ENCODE measurements around the gene CELA1.

The CELA1 gene

GRCh38 chr12:51373187-51373586, 26.7 kb upstream of the CELA1 start:
- H3K4me3 ChIP-seq (ENCODE audit: extremely low read depth, insufficient read depth, low read length, poor library complexity, severe bottlenecking): no peak overlapping the region
- peaks cover 6% of the 10 kb centered on the region for H3K36me3 ChIP-seq (ENCODE audit: control insufficient read depth, insufficient read depth, low read length)
- 40 to 100% methylated on average over 1 to 2 of the region's 3 CpGs for WGBS, 2 experiments (ENCODE audit: insufficient coverage in 2 of 2)
- no peak overlapping the region for H3K27ac ChIP-seq (ENCODE audit: low read depth, low read length, severe bottlenecking)
- H3K4me1 ChIP-seq (ENCODE audit: control insufficient read depth, insufficient read depth, low read length, poor library complexity, severe bottlenecking): peaks cover 37% of the 10 kb centered on the region
- H3K9me3 ChIP-seq (ENCODE audit: control insufficient read depth, low read length): no peaks in the 10 kb centered on the region

GRCh38 chr12:51372021-51372420, 25.5 kb upstream of the CELA1 start:
- peaks cover 6% of the 10 kb centered on the region for H3K36me3 ChIP-seq (ENCODE audit: control insufficient read depth, insufficient read depth, low read length)
- H3K9me3 ChIP-seq (ENCODE audit: control insufficient read depth, low read length): no peaks in the 10 kb centered on the region
- peak overlapping the region; percentile 97 for H3K27ac ChIP-seq (ENCODE audit: low read depth, low read length, severe bottlenecking)
- WGBS, 2 experiments (ENCODE audit: insufficient coverage in 2 of 2): 60 to 88% methylated on average over 1 to 2 of the region's 2 CpGs
- peaks cover 37% of the 10 kb centered on the region for H3K4me1 ChIP-seq (ENCODE audit: control insufficient read depth, insufficient read depth, low read length, poor library complexity, severe bottlenecking)
- H3K4me3 ChIP-seq (ENCODE audit: extremely low read depth, insufficient read depth, low read length, poor library complexity, severe bottlenecking): no peak overlapping the region

- Histone ChIP-seq H3K4me3 (ENCODE audit: extremely low read depth, insufficient read depth, low read length, poor library complexity, severe bottlenecking) (no peak overlapping the region), H3K36me3 (ENCODE audit: control insufficient read depth, insufficient read depth, low read length) (peaks cover 6% of the 10 kb centered on the region), H3K9me3 (ENCODE audit: control insufficient read depth, low read length) (no peaks in the 10 kb centered on the region), H3K4me1 (ENCODE audit: control insufficient read depth, insufficient read depth, low read length, poor library complexity, severe bottlenecking) (peaks cover 37% of the 10 kb centered on the region), H3K27ac (ENCODE audit: low read depth, low read length, severe bottlenecking) (peak overlapping the region; percentile 97)
- 15 to 24% methylated on average over 5 to 6 of the region's 8 CpGs for WGBS, 2 experiments (ENCODE audit: insufficient coverage in 2 of 2)
Observed at GRCh38 chr12:51371295-51371953, 24.9 kb upstream of the CELA1 start.

- Histone ChIP-seq H3K9me3 (ENCODE audit: control insufficient read depth, low read length) (no peaks in the 10 kb centered on the region), H3K36me3 (ENCODE audit: control insufficient read depth, insufficient read depth, low read length) (peaks cover 6% of the 10 kb centered on the region), H3K4me1 (ENCODE audit: control insufficient read depth, insufficient read depth, low read length, poor library complexity, severe bottlenecking) (peaks cover 37% of the 10 kb centered on the region), H3K4me3 (ENCODE audit: extremely low read depth, insufficient read depth, low read length, poor library complexity, severe bottlenecking) (no peak overlapping the region), H3K27ac (ENCODE audit: low read depth, low read length, severe bottlenecking) (no peak overlapping the region)
- WGBS, 2 experiments (ENCODE audit: insufficient coverage in 2 of 2): 88 to 100% methylated on average over 2 of the region's 9 CpGs
Observed at GRCh38 chr12:51370667-51371066, 24.2 kb upstream of the CELA1 start.

GRCh38 chr12:51369581-51369980, 23.1 kb upstream of the CELA1 start:
- Histone ChIP-seq H3K4me1 (ENCODE audit: control insufficient read depth, insufficient read depth, low read length, poor library complexity, severe bottlenecking) (peaks cover 31% of the 10 kb centered on the region), H3K27ac (ENCODE audit: low read depth, low read length, severe bottlenecking) (no peak overlapping the region), H3K36me3 (ENCODE audit: control insufficient read depth, insufficient read depth, low read length) (peaks cover 5% of the 10 kb centered on the region), H3K9me3 (ENCODE audit: control insufficient read depth, low read length) (no peaks in the 10 kb centered on the region), H3K4me3 (ENCODE audit: extremely low read depth, insufficient read depth, low read length, poor library complexity, severe bottlenecking) (no peak overlapping the region)
- 84 to 88% methylated on average over 2 to 3 of the region's 4 CpGs for WGBS, 2 experiments (ENCODE audit: insufficient coverage in 2 of 2)

GRCh38 chr12:51368640-51369517, 22.4 kb upstream of the CELA1 start:
- WGBS, 2 experiments (ENCODE audit: insufficient coverage in 2 of 2): 78 to 92% methylated on average over 8 to 15 of the region's 17 CpGs
- no peak overlapping the region for H3K4me3 ChIP-seq (ENCODE audit: extremely low read depth, insufficient read depth, low read length, poor library complexity, severe bottlenecking)
- H3K36me3 ChIP-seq (ENCODE audit: control insufficient read depth, insufficient read depth, low read length): peaks cover 3% of the 10 kb centered on the region
- H3K27ac ChIP-seq (ENCODE audit: low read depth, low read length, severe bottlenecking): no peak overlapping the region
- H3K9me3 ChIP-seq (ENCODE audit: control insufficient read depth, low read length): no peaks in the 10 kb centered on the region
- peaks cover 26% of the 10 kb centered on the region for H3K4me1 ChIP-seq (ENCODE audit: control insufficient read depth, insufficient read depth, low read length, poor library complexity, severe bottlenecking)

- no peaks in the 10 kb centered on the region for H3K36me3 ChIP-seq (ENCODE audit: control insufficient read depth, insufficient read depth, low read length)
- 94 to 97% methylated on average over 9 of the region's 10 CpGs for WGBS, 2 experiments (ENCODE audit: insufficient coverage in 2 of 2)
- H3K4me1 ChIP-seq (ENCODE audit: control insufficient read depth, insufficient read depth, low read length, poor library complexity, severe bottlenecking): peaks cover 14% of the 10 kb centered on the region
- no peak overlapping the region for H3K27ac ChIP-seq (ENCODE audit: low read depth, low read length, severe bottlenecking)
- no peaks in the 10 kb centered on the region for H3K9me3 ChIP-seq (ENCODE audit: control insufficient read depth, low read length)
- no peak overlapping the region for H3K4me3 ChIP-seq (ENCODE audit: extremely low read depth, insufficient read depth, low read length, poor library complexity, severe bottlenecking)
Observed at GRCh38 chr12:51365276-51365675, 18.8 kb upstream of the CELA1 start.

- no peak overlapping the region for H3K27ac ChIP-seq (ENCODE audit: low read depth, low read length, severe bottlenecking)
- no peaks in the 10 kb centered on the region for H3K36me3 ChIP-seq (ENCODE audit: control insufficient read depth, insufficient read depth, low read length)
- H3K9me3 ChIP-seq (ENCODE audit: control insufficient read depth, low read length): no peaks in the 10 kb centered on the region
- WGBS, 2 experiments (ENCODE audit: insufficient coverage in 2 of 2): 86 to 97% methylated on average over 10 to 11 of the region's 11 CpGs
- H3K4me1 ChIP-seq (ENCODE audit: control insufficient read depth, insufficient read depth, low read length, poor library complexity, severe bottlenecking): peaks cover 6% of the 10 kb centered on the region
- H3K4me3 ChIP-seq (ENCODE audit: extremely low read depth, insufficient read depth, low read length, poor library complexity, severe bottlenecking): no peak overlapping the region
Observed at GRCh38 chr12:51364001-51364400, 17.5 kb upstream of the CELA1 start.

- H3K27ac ChIP-seq (ENCODE audit: low read depth, low read length, severe bottlenecking): no peak overlapping the region
- no peaks in the 10 kb centered on the region for H3K4me1 ChIP-seq (ENCODE audit: control insufficient read depth, insufficient read depth, low read length, poor library complexity, severe bottlenecking)
- H3K36me3 ChIP-seq (ENCODE audit: control insufficient read depth, insufficient read depth, low read length): no peaks in the 10 kb centered on the region
- no peaks in the 10 kb centered on the region for H3K9me3 ChIP-seq (ENCODE audit: control insufficient read depth, low read length)
- WGBS, 2 experiments (ENCODE audit: insufficient coverage in 2 of 2): 100% methylated on average over 1 of the region's 2 CpGs; no CpG with 5 or more reads in 1 of the 2 experiments
- no peak overlapping the region for H3K4me3 ChIP-seq (ENCODE audit: extremely low read depth, insufficient read depth, low read length, poor library complexity, severe bottlenecking)
Observed at GRCh38 chr12:51362747-51363342, 16.4 kb upstream of the CELA1 start.

GRCh38 chr12:51362307-51362706, 15.8 kb upstream of the CELA1 start:
- 92 to 95% methylated on average over 2 to 4 of the region's 6 CpGs for WGBS, 2 experiments (ENCODE audit: insufficient coverage in 2 of 2)
- Histone ChIP-seq H3K4me3 (ENCODE audit: extremely low read depth, insufficient read depth, low read length, poor library complexity, severe bottlenecking) (no peak overlapping the region), H3K4me1 (ENCODE audit: control insufficient read depth, insufficient read depth, low read length, poor library complexity, severe bottlenecking) (no peaks in the 10 kb centered on the region), H3K36me3 (ENCODE audit: control insufficient read depth, insufficient read depth, low read length) (peaks cover 3% of the 10 kb centered on the region), H3K9me3 (ENCODE audit: control insufficient read depth, low read length) (no peaks in the 10 kb centered on the region), H3K27ac (ENCODE audit: low read depth, low read length, severe bottlenecking) (no peak overlapping the region)

All from mesodermal cell (in vitro differentiated cells).